ENCODE results near the gene TEKT3. TPM values are rescaled to one million over a fixed set of nuclear protein-coding genes. Genes with fewer than 3 reads are reported as not detected.
A peak's percentile ranks its signal among the peaks of the same experiment; 100 is the strongest.

The TEKT3 gene
- total RNA-seq, 1 donor from 2014 or later = not detected

- no peak for DNase-seq (ENCODE audit: low read depth in 2 of 2)
Measured at GRCh38 chr17:15350777-15351477, 9.5 kb upstream of the TEKT3 start.

- DNase-seq (ENCODE audit: low read depth in 2 of 2) = no peak
Measured at GRCh38 chr17:15349119-15349518, 7.7 kb upstream of the TEKT3 start.

- no peak for DNase-seq (ENCODE audit: low read depth in 2 of 2)
Measured at GRCh38 chr17:15348021-15348420, 6.6 kb upstream of the TEKT3 start.

- DNase-seq (ENCODE audit: low read depth in 2 of 2) = no peak
Measured at GRCh38 chr17:15346066-15346595, 4.7 kb upstream of the TEKT3 start.

- DNase-seq (ENCODE audit: low read depth in 2 of 2) = no peak
Measured at GRCh38 chr17:15343749-15344148, 2.4 kb upstream of the TEKT3 start.

- no peak for DNase-seq (ENCODE audit: low read depth in 2 of 2)
Measured at GRCh38 chr17:15342460-15342859, 1.1 kb upstream of the TEKT3 start.

- DNase-seq (ENCODE audit: low read depth in 2 of 2) = no peak
Measured at GRCh38 chr17:15341966-15342365, 569 bp upstream of the TEKT3 start.

- no peak for DNase-seq (ENCODE audit: low read depth in 2 of 2)
Measured at GRCh38 chr17:15340966-15341365, 431 bp downstream of the TEKT3 start.

- DNase-seq (ENCODE audit: low read depth in 2 of 2) = no peak
Measured at GRCh38 chr17:15335446-15335845, 6.0 kb downstream of the TEKT3 start.

GRCh38 chr17:15334266-15334665 is 7.1 kb downstream of the TEKT3 start:
- no peak for DNase-seq (ENCODE audit: low read depth in 2 of 2)

- no peak for DNase-seq (ENCODE audit: low read depth in 2 of 2)
Measured at GRCh38 chr17:15332338-15332737, 9.1 kb downstream of the TEKT3 start.

- DNase-seq (ENCODE audit: low read depth in 2 of 2) = no peak
Measured at GRCh38 chr17:15323131-15323530, 18.3 kb downstream of the TEKT3 start.

- DNase-seq (ENCODE audit: low read depth in 2 of 2) = no peak
Measured at GRCh38 chr17:15321556-15322251, 19.7 kb downstream of the TEKT3 start.

- DNase-seq (ENCODE audit: low read depth in 2 of 2) = no peak
Measured at GRCh38 chr17:15319452-15320010, 21.9 kb downstream of the TEKT3 start.

GRCh38 chr17:15311996-15312395 is 29.4 kb downstream of the TEKT3 start:
- DNase-seq (ENCODE audit: low read depth in 2 of 2) = no peak

GRCh38 chr17:15309793-15310192 is 31.6 kb downstream of the TEKT3 start:
- no peak for DNase-seq (ENCODE audit: low read depth in 2 of 2)

- no peak for DNase-seq (ENCODE audit: low read depth in 2 of 2)
Measured at GRCh38 chr17:15309236-15309635, 32.2 kb downstream of the TEKT3 start.

- DNase-seq (ENCODE audit: low read depth in 2 of 2) = no peak
Measured at GRCh38 chr17:15308758-15309157, 32.6 kb downstream of the TEKT3 start.

GRCh38 chr17:15307710-15308111 is 33.7 kb downstream of the TEKT3 start:
- DNase-seq (ENCODE audit: low read depth in 2 of 2) = no peak

- DNase-seq (ENCODE audit: low read depth in 2 of 2) = no peak
Measured at GRCh38 chr17:15303851-15304250, 37.5 kb downstream of the TEKT3 start.

- no peak for DNase-seq (ENCODE audit: low read depth in 2 of 2)
Measured at GRCh38 chr17:15303268-15303667, 38.1 kb downstream of the TEKT3 start.

GRCh38 chr17:15301845-15302244 is 39.6 kb downstream of the TEKT3 start:
- DNase-seq (ENCODE audit: low read depth in 2 of 2) = no peak

GRCh38 chr17:15298176-15298575 is 43.2 kb downstream of the TEKT3 start:
- peak in 1 of 2 donors; percentile 10 for DNase-seq (ENCODE audit: low read depth in 2 of 2)
